Activated gamma-delta T cell (primary cell): Measurements from ENCODE around the gene CBFA2T2.
A peak's percentile ranks its signal among the peaks of the same experiment; 100 is the strongest.
"Not testable (repeated sequence)": the region's sequence is repeated elsewhere in the genome, so short reads cannot be mapped to it uniquely, and the experiment has no call there.

ENCODE experiments used
- DNase-seq: peaks from one replicate; lab custom pipeline; 2025; lab: John Stamatoyannopoulos, UW
- total RNA-seq, 2 donors: gene quantifications; one replicate each; lab custom pipeline; 2026; lab: John Stamatoyannopoulos, UW

The CBFA2T2 gene
- total RNA-seq: 57.7 to 62.9 reads per million in 2 donors

DNA sequence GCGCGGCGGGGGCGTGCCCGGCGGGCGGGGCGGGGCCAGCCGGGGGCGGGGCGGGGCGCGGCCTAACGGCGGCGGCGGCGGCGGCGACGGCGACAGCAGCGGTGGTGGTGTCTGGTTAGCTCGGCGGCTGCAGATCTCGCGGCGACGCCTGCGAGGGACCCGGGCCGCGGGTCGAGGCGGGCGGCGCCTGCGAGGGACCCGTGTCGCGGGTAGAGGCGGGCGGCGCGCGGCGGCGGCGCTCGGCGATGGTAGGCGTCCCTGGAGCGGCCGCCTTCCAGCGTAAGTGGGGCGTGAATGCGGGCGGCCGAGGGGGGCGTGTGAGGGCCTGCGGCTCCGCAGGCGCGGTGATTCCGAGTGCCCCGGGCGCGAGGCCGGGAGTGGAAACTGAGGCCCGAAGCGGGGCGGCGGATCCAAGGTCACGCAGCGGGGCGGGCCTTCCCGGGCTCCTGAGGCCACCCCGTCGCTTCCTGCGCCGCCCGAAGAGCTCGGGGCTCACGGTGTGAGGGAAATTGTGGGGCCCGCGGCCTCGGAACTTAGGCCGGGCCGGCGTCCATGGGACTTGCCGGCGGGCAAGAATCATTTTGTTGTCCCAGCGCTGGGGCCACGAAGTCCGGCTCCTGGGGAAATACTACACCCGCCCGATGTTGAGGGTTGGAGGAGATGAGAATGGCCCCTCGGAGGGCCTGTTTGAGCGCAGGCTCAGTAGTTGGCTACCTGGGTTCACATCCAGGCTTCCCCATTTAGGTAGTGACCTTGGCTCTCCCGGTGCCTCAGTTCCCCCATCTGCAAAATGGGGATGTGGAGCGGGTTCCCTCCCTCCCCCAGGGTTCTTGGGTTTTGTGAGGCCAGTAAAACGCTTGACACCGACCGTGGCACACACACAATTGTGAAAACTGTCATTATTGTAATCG is at the start of gene CBFA2T2:
TSS of gene CBFA2T2 (plus strand) at position 74 of the 911 bp plus-strand sequence. CDS start at position 246, 172 bp downstream.
- DNase-seq: peak; percentile 69

DNA sequence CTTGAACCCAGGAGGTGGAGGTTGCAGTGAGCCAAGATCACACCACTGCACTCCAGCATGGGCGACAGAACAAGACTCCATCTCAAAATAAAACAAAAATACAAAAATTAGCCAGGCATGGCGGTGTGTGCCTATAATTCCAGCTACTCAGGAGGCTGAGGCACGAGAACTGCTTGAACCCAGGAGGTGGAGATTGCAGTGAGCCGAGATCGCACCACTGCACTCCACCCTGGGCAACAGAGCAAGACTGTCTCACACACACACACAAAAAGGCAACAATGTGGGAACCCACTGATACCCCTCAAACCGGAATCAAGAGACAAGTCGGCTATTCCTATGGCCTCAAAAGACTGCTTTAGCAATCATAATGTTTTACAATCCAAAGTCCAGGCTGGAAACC is 49.3 kb upstream of the CBFA2T2 start:
- DNase-seq: not testable (repeated sequence)

DNA sequence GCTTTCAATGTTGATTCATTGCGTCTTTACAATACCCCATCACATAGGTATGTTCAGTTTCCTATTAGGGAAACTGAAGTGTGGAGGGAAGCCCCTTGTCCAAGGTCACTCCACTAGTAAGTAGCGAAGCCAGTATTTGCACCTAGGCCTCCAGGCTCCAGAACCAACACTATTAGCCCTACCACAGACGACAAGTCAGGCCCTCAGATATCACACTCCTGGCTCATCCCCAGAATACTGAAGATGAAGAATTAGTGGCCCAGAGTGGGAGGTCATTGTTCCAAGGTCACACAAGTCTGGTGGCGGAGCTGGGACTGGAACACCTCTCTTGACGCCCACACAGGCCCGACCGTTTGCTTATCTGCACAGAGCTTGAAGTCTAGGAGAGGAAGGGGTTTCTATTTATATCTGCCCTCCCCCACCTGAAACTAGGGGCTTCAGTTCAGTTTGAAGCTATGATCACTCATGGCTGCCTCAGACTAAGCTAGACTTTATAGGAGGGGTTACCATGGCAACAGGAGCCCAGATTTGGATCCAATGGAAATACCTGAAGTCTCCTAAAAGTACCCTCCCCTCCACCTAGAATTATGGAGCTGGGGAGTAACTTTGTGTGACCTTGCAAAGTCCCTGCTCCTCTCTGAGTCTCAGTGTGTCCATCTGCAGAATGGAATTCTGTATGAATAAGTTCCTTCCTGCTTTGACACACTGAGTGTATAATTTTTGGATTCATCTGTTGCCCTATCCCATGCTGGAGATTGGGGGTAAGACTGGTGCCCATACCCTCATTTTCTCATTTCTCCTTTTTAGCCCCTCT is 48.5 kb upstream of the CBFA2T2 start:
- no peak for DNase-seq

DNA sequence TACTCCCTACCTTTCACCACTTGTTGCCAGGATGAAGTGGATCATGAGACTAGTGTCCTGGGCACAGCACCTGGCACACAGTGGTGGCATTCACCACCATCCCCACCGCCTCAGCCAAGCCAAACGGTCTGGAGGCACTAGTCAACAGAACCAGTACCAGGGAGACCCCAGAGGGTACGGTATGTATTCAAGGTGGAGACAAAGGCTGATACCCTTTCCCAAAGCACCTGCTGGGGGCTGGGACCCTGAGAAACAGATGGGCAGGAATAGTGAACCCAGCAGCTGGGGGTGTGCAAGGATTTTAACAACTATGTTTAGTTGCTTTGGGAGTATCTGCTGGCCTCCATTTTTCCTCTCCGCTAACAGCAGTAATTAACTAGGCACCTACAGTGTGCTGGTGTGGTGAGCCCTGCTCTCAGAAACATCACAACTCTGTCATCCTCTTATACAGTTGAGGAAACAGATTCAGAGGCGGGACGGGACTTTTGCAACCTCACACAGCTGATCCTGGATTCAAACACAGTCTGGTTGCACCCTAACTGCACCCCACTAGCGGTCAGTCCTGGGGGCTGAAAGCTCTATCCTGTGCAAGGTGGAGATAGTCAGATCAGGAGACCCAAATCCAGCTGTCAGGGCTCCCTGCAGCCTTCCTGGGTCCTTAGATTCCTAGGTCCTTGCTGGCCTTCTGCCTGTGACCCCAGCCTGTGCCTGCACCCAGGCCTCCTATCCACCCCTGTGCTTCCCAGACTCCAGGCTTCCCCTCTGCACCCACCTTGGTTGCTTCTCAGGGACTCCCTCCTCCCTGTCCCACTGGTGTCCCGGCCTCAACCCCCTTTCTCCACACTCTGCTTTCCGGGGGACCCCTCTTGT is 47.5 kb upstream of the CBFA2T2 start:
- no peak for DNase-seq

DNA sequence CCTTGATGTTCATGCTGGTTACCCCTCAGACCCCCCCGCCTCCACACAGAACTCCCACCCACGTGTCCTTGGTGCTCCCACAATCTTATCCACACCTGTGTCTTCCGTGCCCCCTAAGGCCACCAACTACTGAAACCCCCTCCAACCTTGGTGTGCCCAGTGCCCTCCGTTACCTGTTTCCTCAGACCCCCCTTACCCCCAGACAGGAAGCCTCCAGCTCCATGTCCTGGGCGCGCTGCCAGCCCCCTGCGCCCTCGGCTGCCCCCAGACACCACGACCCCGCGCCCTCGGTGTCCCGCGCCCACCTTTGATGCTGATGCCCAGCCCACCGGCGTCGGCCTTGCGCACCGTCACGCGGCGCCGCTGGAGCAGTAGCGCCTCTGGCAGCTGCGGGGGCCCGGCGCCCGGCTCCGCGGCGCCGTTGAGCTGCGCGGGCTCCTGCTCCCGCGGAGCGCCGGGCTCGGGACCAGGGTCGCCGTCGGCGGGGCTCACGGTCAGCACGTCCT is 46.8 kb upstream of the CBFA2T2 start:
- DNase-seq: no peak

DNA sequence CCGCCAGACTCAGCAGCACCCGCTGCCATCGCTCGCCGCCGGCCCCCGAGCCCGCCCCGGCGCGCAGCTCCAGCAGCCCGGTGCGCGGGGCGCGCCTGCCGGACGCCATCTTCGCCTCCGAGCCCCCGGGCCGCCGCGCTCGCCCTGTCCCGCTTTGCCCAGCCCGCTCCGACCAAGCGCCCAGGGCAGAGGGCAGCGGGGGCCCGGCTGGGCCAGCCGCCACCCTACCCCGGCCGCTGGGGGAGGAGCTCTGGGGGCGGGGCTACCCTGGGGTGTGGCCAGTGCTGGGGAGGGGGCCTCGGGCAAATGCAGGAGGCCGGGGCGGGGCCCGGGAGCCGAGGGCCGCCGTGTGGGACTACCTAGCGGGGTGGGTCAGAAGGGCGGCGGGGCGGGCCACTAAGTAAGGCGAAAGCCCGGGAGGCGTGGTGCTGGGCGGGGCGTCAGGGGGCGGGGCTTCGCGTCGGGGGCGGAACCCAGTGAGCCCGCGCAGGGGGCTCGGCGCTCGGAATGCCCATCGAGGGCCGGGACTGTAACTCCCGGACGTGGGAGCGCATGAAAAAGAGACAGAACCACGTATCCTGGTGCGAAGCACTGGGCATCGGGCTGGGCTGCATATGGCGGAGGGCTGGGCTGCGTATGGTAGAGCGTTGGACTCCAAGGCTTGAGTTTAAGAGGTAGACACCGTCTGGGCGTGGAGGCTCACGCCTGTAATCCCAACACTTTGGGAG is 46.2 kb upstream of the CBFA2T2 start, which contains the start of gene SNTA1:
TSS of gene SNTA1 (minus strand) at position 252 of the 728 bp plus-strand sequence. CDS start at position 109, 143 bp downstream.
- peak; percentile 85 for DNase-seq

DNA sequence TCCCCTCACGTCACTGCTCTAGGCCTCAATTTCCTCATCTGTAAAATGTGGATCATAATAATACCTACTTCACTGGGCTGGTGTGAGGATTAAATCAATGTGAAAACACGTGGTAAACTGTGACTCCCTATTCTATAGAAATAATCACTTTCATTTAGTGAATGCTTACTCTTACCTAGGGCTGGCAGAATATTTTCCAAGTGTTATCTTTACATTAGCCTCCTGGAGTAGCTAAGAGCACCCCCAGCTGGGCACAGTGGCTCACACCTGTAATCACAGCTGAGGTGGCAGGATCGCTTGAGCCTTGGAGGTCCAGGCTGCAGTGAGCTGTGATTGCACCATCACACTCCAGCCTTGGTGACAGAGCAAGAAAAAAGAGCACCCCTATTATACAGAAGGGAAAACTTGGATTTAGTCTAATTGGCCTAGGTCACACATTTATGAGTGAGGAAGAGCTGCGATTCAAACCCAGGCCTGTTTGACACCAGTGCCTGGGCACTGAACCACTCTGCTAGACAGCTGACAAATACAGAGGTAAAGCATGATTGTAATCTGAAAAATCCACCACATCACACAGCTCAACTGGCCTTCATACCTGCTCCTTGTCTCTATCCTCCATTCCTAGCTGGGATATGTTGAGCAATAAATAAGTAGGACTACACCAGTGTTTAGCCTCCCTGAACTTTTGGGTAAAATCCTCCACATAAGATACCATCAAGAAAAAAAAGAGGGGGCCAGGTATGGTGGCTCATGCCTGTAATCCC is 44.9 kb upstream of the CBFA2T2 start:
- no peak for DNase-seq

DNA sequence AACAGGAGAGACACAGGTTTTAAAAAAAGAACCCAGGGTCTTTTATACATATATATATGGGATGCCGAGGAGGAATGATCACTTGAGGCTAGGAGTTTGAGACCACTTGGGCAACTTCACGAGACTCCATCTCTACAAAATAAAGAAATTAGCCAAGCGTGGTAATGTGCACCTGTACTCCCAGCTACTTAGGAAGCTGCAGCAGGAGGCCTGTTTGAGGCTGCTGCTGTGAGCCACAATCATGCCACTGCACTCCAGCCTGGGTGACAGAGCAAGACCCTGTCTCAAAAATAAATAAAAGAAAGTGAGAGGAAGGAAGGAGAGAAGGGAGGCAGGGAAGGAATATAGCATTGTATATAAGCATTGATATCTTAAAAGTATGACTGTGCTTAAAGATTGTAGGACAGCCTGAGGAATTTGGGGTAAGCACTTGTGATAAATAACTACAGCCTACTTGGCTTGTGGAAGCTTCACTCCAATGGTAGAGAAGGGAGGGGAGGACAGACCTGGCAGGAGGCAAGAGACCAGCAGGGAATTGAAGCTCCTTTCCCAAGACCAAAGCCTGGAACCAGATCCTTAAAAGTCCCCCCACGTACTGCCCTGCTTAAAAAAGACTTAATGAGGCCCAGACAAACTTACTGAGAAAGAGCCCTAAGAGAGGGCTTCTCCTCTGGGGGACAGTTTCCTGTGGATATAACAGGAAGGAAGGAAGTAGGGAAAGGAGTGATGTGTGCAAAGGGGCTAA is 43.8 kb upstream of the CBFA2T2 start:
- no peak for DNase-seq

DNA sequence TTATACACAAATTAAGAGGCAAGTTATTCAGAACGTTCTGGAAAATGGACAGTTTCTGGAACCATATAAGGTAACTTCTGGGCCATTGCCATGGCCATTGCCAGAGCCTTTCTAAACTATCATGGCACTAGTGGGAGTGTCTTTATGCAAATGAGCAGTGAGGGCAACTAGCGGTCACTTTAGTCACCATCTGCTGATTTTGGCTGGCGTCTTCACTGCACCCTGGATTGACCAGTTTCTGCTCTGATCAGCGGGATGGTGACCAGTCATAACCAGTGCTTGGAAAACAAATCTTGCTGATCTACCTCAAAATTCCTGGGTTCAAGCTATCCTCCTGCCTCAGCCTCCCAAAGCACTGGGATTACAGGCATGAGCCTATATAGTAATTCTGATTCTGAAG is 39.0 kb upstream of the CBFA2T2 start:
- no peak for DNase-seq

DNA sequence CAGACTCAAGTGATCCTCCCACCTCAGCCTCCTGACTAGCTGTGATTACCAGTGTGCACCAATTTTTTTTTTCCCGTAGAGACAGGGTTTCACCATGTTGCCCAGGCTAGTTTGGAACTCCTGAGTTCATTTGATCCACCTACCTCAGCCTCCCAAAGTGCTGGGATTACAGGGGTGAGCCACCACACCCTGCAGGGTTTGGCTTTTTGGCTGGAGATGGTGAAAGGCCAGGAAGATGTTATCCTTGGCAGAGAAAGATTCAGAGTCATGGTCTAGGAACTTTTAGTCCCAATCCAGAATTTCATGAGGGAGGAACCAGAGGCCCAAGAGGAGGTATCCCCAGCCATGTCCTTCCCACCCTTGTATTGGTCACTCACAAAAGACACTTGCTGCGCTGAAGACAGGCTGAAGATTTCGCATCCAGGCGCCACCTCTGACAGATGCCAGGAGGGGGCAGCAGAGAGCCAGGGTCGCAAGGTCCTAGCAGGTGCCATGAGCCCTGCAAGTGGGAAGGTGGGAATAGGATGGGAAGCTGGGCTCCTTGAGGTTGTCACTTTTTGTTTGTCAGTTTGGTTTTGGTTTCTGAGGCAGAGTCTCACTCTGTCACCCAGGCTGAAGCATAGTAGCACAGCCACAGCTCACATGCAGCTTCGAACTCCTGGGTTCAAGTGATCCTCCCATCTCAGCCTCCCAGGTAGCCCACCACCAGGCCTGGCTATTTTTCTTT is 32.8 kb upstream of the CBFA2T2 start:
- DNase-seq: peak; percentile 21

DNA sequence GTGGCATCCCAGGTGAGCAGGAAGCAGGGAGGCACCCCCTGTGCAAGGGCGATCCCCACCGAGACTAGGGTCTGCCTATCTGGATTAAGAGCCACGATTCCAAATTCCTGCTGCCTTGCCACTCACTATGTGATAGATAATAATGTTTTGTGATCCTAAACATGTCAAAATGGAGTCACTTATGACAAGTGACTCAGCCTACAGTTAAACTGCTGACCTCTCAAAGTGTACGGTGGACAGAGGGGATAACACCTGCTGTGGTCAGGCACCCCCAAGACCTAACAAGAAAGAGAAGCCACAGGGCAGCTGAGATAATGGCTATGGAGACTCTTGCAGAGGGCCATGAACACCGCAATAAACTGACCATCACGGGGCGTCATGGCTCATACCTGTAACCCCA is 30.3 kb upstream of the CBFA2T2 start:
- DNase-seq: no peak

DNA sequence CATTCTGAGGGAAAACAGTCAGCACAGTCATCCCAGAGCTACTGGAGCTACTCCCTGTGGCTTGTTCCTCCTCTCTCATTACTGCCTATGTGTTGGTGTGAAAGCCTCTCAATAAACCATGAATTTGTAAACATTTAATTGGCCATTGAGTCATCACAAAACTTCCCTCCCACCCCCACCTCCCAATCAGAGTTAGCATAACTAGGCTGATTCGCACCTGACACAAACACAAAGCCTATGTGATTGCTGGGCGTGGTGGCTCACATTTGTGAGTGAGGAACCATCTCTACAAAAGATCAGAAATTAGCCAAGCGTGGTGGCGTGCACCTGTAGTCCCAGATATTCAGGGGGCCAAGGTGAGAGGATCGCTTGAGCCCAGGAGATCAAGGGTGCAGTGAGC is 29.2 kb upstream of the CBFA2T2 start:
- DNase-seq: no peak

DNA sequence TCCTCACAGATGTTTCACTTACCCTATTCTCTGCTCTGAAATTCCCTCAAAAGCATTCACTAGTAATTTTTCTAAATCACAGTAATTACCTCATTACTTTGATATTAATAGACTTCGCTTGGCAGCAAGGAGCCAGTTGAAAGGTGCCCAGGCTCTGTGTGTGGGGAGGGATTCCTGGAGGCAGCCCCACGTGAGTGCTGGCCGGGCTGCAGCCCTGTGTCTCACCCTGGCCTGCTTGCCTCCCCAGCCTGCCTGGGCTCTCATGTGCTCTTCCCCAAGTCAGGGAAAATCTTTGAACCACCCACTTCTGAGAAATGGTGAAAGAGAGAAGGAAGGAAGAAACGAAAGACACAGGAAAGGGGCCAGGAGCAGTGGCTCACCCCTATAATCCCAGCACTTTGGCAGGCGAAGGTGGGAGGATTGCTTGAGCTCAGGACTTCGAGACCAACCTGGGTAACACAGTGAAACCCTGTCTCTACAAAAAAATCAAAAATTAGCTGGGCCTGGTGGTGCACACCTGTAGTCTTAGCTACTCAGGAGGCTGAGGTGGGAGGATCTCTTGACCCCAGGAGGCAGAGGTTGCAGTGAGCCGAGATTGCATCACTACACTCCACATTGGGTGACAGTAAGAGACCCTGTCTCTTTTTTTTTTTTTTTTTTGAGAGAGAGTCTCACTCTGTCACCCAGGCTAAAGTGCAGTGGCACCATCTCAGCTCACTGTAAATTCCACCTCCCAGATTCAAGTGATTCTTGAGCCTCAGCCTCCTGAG is 26.4 kb upstream of the CBFA2T2 start:
- DNase-seq: no peak

DNA sequence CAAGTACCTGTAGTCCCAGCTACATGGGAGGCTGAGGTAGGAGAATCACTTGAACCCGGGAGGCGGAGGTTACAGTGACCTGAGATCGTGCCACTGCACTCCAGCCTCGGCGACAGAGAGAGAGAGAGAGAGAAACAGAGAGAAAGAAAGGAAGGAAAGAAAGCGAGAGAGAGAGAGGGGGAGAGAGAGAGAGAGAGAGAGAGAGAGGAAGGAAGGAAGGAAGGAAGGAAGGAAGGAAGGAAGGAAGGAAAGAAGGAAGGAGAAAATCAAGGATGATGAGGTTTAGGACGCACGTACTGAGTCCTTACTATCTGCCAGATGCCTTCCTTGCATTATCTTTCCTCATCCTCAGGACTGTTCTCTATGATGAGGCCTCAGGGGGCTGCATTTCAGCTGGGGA is 25.1 kb upstream of the CBFA2T2 start:
- not testable (repeated sequence) for DNase-seq

DNA sequence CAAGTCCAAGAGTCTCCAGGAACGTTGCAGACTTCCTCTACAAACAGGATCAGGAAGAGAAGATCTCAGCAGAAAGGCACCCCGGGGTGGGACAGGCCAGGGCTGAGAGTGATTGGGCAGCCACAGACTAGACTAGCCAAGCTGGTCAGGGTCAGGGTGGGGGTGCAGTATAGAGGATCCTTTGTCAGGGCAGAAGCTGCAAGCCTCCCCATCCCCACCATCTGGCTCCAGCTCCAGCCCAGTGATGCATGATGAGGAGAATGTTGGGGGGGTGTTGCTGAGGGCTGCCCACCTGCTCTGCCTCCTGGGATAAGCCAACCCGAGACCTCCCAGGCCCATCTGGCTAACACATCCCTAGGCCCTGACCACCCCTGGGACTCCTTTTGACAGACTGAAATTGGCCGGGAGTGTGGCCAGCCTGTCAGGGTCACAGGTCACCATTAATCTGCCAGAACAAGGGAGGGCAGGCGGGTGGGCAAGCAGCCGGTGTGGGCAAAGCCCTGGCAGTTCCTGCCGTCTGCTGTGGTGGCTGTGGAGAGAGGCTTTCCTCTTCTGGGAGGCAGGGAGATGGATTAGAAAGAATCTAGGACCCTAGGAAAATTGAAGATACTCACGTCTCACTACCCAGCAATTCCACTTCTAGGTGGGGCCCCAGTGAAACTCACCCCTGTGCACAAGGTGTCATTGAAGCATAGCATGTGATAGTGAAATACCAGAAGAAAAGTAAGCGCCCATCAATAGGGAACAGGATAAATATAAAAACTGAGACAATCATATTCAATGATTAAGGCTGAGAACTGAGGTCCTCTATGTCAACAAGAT is 24.2 kb upstream of the CBFA2T2 start:
- DNase-seq: no peak

DNA sequence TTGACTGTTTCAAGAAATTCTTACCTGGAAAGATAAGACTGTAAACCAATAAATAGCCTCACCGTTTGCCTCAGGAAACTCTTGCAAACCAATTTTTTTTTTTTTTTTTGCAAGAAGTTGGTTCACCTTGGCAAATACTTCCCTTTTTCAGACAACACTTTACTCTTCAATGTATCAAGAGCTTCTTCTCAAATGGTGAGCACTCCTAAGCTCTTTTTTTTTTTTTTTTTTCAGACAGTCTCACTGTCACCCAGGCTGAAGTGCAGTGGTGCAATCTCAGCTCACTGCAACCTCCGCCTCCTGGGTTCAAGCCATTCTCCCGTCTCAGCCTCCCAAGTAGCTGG is 23.6 kb upstream of the CBFA2T2 start:
- DNase-seq: no peak

DNA sequence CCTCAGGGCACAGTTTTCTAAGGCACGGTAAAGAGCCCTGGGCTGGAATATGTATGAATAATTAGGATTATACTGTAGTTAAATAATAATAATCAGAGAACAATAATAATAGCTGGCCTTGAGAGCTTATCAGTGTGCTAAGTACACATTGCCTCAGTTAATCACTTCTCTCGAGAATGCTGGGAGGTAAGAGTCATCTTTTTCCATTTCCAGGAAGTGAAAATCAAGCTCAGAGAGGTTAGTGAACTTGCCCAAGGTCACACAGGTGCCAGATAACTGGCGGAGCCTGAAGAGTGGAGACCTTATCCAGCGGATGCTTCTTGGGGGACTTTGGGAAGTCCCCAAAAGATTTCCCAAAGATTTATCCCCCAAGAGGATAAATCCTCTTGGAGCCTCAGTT is 19.4 kb upstream of the CBFA2T2 start:
- no peak for DNase-seq
